WTC11 (cell line): ENCODE results near the gene TNIK. TPM values are rescaled to one million over a fixed set of nuclear protein-coding genes. Genes with fewer than 3 reads are reported as not detected.

ENCODE experiments used
- ATAC-seq: fragments of 200-7000 bp; cut with Tn5 transposase; 2 replicates; pipeline ENCODE4 v1.10.0; 2021; ENCODE audit warnings: mild to moderate bottlenecking, moderate library complexity
- CTCF ChIA-PET: fragments of 300-600 bp; sonication (Branson Sonifier 250); formaldehyde crosslinking; loops from one replicate; lab custom pipeline; 2021; ENCODE audit warnings: antibody characterized with exemption; lab: Charles Lee
- POLR2A ChIA-PET: fragments of 350-600 bp; sonication (Branson Sonifier 250); formaldehyde crosslinking; loops from one replicate; lab custom pipeline; 2021; ENCODE audit warnings: antibody characterized with exemption; lab: Charles Lee
- DNase-seq: peaks from one replicate; pipeline ENCODE4 v3.0.0; 2021; ENCODE audit warnings: low spot score
- H3K27ac Mint-ChIP-seq: 2 replicates; pipeline ENCODE4 v1.8.0; 2021; ENCODE audit warnings: mixed read lengths
- H3K27me3 Mint-ChIP-seq: 2 replicates; pipeline ENCODE4 v1.8.0; 2021; ENCODE audit warnings: low read depth, mild to moderate bottlenecking, moderate library complexity, mixed read lengths
- H3K36me3 Mint-ChIP-seq: 2 replicates; pipeline ENCODE4 v1.8.0; 2021; ENCODE audit warnings: mixed read lengths
- H3K4me1 Mint-ChIP-seq: 2 replicates; pipeline ENCODE4 v1.8.0; 2022; ENCODE audit warnings: mixed read lengths
- H3K4me3 Mint-ChIP-seq: 2 replicates; pipeline ENCODE4 v1.8.0; 2021; ENCODE audit warnings: mild to moderate bottlenecking, moderate library complexity, mixed read lengths
- H3K9me3 Mint-ChIP-seq: 2 replicates; pipeline ENCODE4 v1.8.0; 2021; ENCODE audit warnings: mixed read lengths
- ESRRA ChIP-seq: sonication (generic); formaldehyde crosslinking; IDR thresholded peaks from 2 replicates; pipeline ENCODE4 v1.8.1; 2022; ENCODE audit warnings: mild to moderate bottlenecking, missing genetic modification reagents, borderline replicate concordance
- FOXP1 ChIP-seq: sonication (generic); formaldehyde crosslinking; IDR thresholded peaks from 2 replicates; pipeline ENCODE4 v1.8.0; 2022; ENCODE audit warnings: missing genetic modification reagents, mild to moderate bottlenecking, moderate library complexity, borderline replicate concordance
- GABPB1 ChIP-seq: sonication (generic); formaldehyde crosslinking; IDR thresholded peaks from 2 replicates; pipeline ENCODE4 v1.8.1; 2023; ENCODE audit warnings: mild to moderate bottlenecking, missing genetic modification reagents
- JUN ChIP-seq: sonication (generic); formaldehyde crosslinking; IDR thresholded peaks from 2 replicates; pipeline ENCODE4 v1.8.0; 2023; ENCODE audit warnings: mild to moderate bottlenecking, missing genetic modification reagents
- NFATC4 ChIP-seq: fragments of 250-450 bp; sonication (Bioruptor Pico); IDR thresholded peaks from 2 replicates; pipeline ENCODE4 v1.9.0; 2021; ENCODE audit warnings: mild to moderate bottlenecking
- NR2C2 ChIP-seq: sonication (generic); formaldehyde crosslinking; IDR thresholded peaks from 2 replicates; pipeline ENCODE4 v1.8.0; 2022; ENCODE audit warnings: mild to moderate bottlenecking, missing genetic modification reagents
- SP1 ChIP-seq: sonication (generic); formaldehyde crosslinking; conservative IDR thresholded peaks from 2 replicates; pipeline ENCODE4 v1.8.1; 2022; ENCODE audit warnings: missing genetic modification reagents
- microRNA-seq: library from miRNA; unstranded; fragments of <30 nt; microRNA quantifications from one replicate; pipeline ENCODE4 v1.2.0, GENCODE V29; 2022; ENCODE audit warnings: borderline number of aligned reads
- total RNA-seq: library from RNA; stranded (reverse); gene quantifications from 3 replicates; pipeline ENCODE4 v1.2.3, GENCODE V29; 2021

The TNIK gene
- total RNA-seq, 1 experiment from 2014 or later = 50.3 TPM

DNA sequence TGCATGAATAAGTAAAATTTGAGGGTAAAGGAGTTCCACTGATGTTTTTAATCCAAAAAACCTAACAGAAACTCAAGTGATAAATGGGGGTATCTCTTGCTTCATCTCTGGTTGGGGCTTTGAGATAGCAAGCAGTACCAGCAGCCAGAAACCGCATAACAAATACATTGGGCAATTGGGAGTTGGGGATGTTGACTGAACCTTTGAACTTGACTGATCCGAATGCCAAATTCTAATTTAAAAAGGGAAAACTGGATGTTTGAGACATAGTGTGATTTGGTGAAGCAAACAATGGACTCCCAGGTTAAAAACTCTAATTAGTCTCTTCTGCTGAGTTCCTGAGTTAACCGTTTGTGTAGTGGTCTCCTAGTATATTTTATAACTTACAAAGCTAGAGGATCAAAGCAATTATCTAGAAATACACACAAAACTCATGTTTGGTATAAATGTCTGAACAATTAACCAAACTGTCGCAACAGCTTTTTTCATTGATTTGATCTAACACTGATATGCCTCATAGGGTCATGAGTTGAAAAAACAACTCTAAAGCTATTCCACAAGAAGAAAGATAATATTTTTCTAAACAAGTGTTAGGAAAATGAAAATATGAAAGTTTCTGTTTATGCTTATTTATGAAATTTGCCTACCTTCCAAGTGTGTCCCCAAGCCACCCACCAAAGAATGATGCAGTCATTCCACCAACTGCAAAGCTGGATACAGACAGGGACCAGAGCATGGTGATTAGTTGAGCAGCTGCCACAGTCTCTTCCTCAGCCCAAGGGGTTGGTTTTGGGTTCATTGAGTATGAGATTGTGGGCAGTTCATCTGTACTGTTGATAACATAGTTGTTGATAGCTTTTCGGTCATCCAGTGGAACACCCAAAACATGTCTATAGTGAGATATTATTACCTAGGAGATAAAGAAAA is 446.1 kb downstream of the TNIK start:
- no peak overlapping the region for H3K4me3 Mint-ChIP-seq
- no peak overlapping the region for H3K27ac Mint-ChIP-seq
- H3K27me3 Mint-ChIP-seq = no peaks in the 10 kb centered on the region
- no peak for DNase-seq
- ATAC-seq = no peak
- ChIA-PET CTCF (interaction anchor here (0.9 kb wide), 1 partner anchor 52 kb away, joined by 3 read pairs; no protein-coding TSS in a partner anchor), POLR2A (no interaction called here)
- H3K9me3 Mint-ChIP-seq = no peaks in the 10 kb centered on the region
- no peaks in the 10 kb centered on the region for H3K4me1 Mint-ChIP-seq
- no peaks in the 10 kb centered on the region for H3K36me3 Mint-ChIP-seq
- TF ChIP-seq NFATC4 (CRISPR knock-in tag) (no peak), GABPB1 (CRISPR knock-in tag) (0 out of 2 replicates have a peak, but pooled peaks have one; percentile 41)

DNA sequence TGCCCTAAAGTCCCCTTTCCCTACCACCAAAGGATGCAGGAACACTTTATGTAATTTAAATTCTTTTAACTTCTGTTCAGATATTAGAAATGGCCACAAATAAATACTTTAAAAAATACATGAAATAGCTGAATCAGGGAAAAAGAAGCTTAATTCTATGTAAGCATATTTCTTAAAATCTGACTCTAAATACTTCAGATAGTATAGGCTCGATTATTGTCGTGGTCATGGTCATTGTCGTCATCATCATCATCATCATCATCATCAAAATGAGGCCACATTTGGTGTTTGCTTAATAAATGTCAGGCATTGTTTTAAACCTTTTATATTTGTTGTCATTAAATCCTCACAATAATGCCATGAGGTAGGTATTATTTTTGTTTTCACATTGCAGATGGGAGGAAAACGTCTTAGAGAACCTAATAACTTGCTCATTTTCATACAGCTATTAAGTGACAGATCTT is 448.3 kb downstream of the TNIK start:
- ChIA-PET CTCF (interaction anchor here (0.9 to 1.1 kb wide), 2 partner anchors 8 to 50 kb away, joined by 3 read pairs; no protein-coding TSS in a partner anchor), POLR2A (no interaction called here)
- TF ChIP-seq SP1 (CRISPR knock-in tag) = no peak
- TF ChIP-seq NR2C2 = no peak
- no peak for TF ChIP-seq FOXP1 (CRISPR knock-in tag)
- no peak for TF ChIP-seq JUN (CRISPR knock-in tag)
- no peak for TF ChIP-seq ESRRA (CRISPR knock-in tag)
- Mint-ChIP-seq H3K4me3 (no peak overlapping the region), H3K36me3 (no peaks in the 10 kb centered on the region), H3K27me3 (no peaks in the 10 kb centered on the region), H3K4me1 (no peaks in the 10 kb centered on the region), H3K9me3 (no peaks in the 10 kb centered on the region), H3K27ac (no peak overlapping the region)
- no peak for ATAC-seq
- no peak for DNase-seq

Small RNAs within 50 kb of the gene (microRNA-seq; reads per million reads assigned to microRNA genes)
- not detected for gene MIR569
